ENCODE data around the gene RAD51B. TPM values are rescaled to one million over a fixed set of nuclear protein-coding genes. Genes with fewer than 3 reads are reported as not detected.

Gene RAD51B
- total RNA-seq, 1 experiment from 2014 or later, result 20.0 TPM

DNA sequence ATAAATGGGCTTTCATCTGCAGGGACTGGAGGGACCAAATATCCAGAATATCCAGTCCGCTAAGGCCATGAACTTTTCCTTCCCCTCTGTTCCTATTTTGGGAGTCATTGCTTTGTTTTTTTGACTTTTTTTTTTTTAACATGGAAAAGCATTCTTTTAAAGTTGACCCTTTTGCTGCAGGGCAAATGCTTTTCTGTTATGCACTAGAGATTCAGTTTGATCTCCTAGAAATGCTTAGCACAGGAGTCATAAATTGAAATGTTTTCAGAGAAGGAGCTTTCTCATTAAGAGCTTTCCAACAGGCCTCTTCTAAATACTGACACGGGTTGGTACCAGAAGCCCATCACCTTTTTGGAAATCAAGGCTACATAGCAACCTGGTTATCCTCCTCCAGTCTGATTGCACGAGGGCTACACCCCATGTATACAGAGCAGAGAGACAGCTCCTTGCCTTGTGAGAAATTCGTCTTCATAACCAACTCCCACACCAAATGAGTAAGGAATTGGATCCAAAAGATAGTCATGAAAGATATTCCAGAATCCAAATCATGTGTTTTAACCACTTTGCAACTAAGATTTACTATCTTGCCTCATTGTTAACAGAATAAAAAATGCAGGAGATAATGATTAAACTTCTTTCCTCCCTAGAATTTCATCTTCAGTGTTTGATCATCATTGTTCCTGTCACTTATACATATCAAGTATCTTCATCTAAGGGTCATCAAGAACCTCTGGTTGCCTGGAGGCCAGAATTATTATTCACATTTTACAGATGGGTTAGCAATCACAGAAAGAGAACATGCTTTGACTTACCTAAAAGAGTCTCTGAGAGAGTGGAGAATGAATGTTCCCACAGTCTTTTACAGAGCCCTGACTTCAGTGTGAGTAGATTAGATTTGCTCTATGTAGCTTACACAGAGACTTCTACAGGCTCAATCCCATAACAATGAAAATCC is 583.9 kb downstream of the RAD51B start (continued):
- TF ChIP-seq YY1 (IDR thresholded peaks at IDR 0.05; ENCODE audit: extremely low read depth, insufficient replicate concordance, low read depth, low read length) (no peak), JUND (IDR thresholded peaks at IDR 0.05) (no peak)

DNA sequence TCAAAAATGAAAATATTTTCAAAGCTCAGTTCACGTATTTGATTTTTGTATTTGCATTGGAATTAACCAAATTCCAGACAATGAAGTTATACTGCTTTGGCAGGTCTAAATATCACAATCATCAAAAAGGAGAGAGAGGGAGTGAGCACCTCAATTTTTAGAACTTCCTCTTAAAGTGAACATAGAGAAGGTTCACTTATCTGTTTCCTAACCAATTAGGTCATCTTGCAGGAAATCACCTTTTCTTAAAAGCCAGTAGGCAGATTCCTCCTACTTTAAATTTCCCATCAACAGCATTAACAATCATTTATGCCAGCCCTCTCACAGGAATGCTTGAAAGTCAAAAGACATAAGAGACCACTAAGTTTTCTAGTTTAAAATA is 584.6 kb downstream of the RAD51B start:
- Histone ChIP-seq H3K9me3 (ENCODE audit: control insufficient read depth in 1 of 2, insufficient read depth in 1 of 2, low read depth in 1 of 2, low read length in 2 of 2) (no peaks in the 10 kb centered on the region), H3K9ac (ENCODE audit: low read length) (no peak overlapping the region), H3K27ac (ENCODE audit: low read depth, low read length) (no peak overlapping the region), H3K4me3 (replicated peaks in 1 of 2; ENCODE audit: low read depth in 1 of 2, low read length in 2 of 2) (no peak overlapping the region), H3K9me2 (ENCODE audit: insufficient read depth) (no peaks in the 10 kb centered on the region), H2AFZ (ENCODE audit: low read depth, low read length, poor library complexity, severe bottlenecking) (no peak overlapping the region), H3K36me3 (ENCODE audit: control insufficient read depth in 1 of 2, insufficient read depth in 2 of 2, low read length in 2 of 2) (no peaks in the 10 kb centered on the region), H3K27me3 (ENCODE audit: insufficient read depth, low read length) (no peaks in the 10 kb centered on the region), H3K79me2 (ENCODE audit: insufficient read depth, low read length) (no peaks in the 10 kb centered on the region), H4K20me1 (ENCODE audit: insufficient read depth) (no peaks in the 10 kb centered on the region), H3K4me2 (ENCODE audit: low read length) (no peak overlapping the region), H3K4me1 (ENCODE audit: control insufficient read depth in 1 of 2, insufficient read depth in 2 of 2, low read length in 2 of 2) (peaks cover 24 to 49% of the 10 kb centered on the region in 2 experiments)
- BruUV-seq (replicated peaks), result no TSS peak
- DNase-seq (ENCODE audit: low read depth, low spot score), result no peak
- intact Hi-C loops (cut with micrococcal nuclease), result no loop called here
- ChIA-PET RAD21 (ENCODE audit: low non-redundant PET in 1 of 2, low total read pairs in 2 of 2, uncharacterized antibody in 2 of 2, unreplicated experiment in 2 of 2) (no interaction called here), CTCF (no interaction called here), POLR2A (no interaction called here)
- TF ChIP-seq CBX3 (IDR thresholded peaks at IDR 0.05; ENCODE audit: low read depth), result no peak
- no peak for TF ChIP-seq SP1 (IDR thresholded peaks at IDR 0.05; ENCODE audit: low read depth)
- no peak for TF ChIP-seq JUND (IDR thresholded peaks at IDR 0.05)
- no peak for TF ChIP-seq EGR1 (IDR thresholded peaks at IDR 0.05; ENCODE audit: low read depth)
- no peak for TF ChIP-seq EZH2phosphoT487 (IDR thresholded peaks at IDR 0.05; ENCODE audit: borderline replicate concordance)
- no peak for ATAC-seq

DNA sequence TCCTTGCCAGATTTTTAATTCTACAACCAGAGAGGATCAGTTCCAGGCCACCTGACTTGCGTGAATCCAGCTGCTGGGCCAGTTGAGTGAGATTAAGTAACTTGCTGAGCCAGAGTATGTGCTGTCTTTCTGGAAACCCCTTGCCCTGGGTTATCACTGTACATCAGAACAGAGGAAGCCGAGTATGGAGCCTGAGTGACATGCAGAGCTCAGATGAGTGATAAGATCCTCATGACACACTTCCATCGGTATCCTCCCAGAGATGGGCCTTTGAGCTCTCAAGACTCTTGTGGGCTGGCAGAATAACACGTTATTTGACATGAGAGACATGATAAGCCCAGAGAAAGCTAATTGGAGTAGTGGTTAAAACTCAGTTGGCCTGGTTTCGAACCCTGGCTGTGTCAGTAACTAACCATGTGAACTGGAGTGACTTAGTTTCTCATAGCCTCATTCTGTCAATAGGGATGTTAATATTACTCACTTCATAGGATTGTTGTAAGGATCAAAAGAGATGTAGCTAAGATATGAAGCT is 585.1 kb downstream of the RAD51B start:
- Histone ChIP-seq H3K9me2 (ENCODE audit: insufficient read depth) (no peaks in the 10 kb centered on the region), H3K27ac (ENCODE audit: low read depth, low read length) (no peak overlapping the region), H3K9me3 (ENCODE audit: control insufficient read depth in 1 of 2, insufficient read depth in 1 of 2, low read depth in 1 of 2, low read length in 2 of 2) (no peaks in the 10 kb centered on the region), H3K4me3 (replicated peaks in 1 of 2; ENCODE audit: low read depth in 1 of 2, low read length in 2 of 2) (no peak overlapping the region), H3K27me3 (ENCODE audit: insufficient read depth, low read length) (no peaks in the 10 kb centered on the region), H3K4me1 (ENCODE audit: control insufficient read depth in 1 of 2, insufficient read depth in 2 of 2, low read length in 2 of 2) (peaks cover 30 to 55% of the 10 kb centered on the region in 2 experiments), H2AFZ (ENCODE audit: low read depth, low read length, poor library complexity, severe bottlenecking) (no peak overlapping the region), H4K20me1 (ENCODE audit: insufficient read depth) (no peaks in the 10 kb centered on the region), H3K36me3 (ENCODE audit: control insufficient read depth in 1 of 2, insufficient read depth in 2 of 2, low read length in 2 of 2) (no peaks in the 10 kb centered on the region), H3K9ac (ENCODE audit: low read length) (no peak overlapping the region), H3K4me2 (ENCODE audit: low read length) (no peak overlapping the region), H3K79me2 (ENCODE audit: insufficient read depth, low read length) (no peaks in the 10 kb centered on the region)
- no peak for ATAC-seq
- no peak for DNase-seq (ENCODE audit: low read depth, low spot score)
- ChIA-PET POLR2A (no interaction called here), CTCF (no interaction called here), RAD21 (ENCODE audit: low non-redundant PET in 1 of 2, low total read pairs in 2 of 2, uncharacterized antibody in 2 of 2, unreplicated experiment in 2 of 2) (no interaction called here)
- BruUV-seq (replicated peaks), result no TSS peak
- intact Hi-C loops (cut with micrococcal nuclease), result no loop called here
- TF ChIP-seq ELF1 (IDR thresholded peaks at IDR 0.05; ENCODE audit: borderline replicate concordance, low read depth) (no peak), TCF7L2 (IDR thresholded peaks at IDR 0.05; ENCODE audit: borderline replicate concordance, extremely low read depth, insufficient read depth, insufficient read length) (no peak), JUND (IDR thresholded peaks at IDR 0.05) (no peak), POLR2A (IDR thresholded peaks at IDR 0.05; ENCODE audit: borderline replicate concordance, extremely low read depth, insufficient read depth, insufficient read length) (no peak), ZFX (IDR thresholded peaks at IDR 0.05) (no peak), RAD21 (IDR thresholded peaks at IDR 0.05; ENCODE audit: low read depth) (no peak), CBX3 (IDR thresholded peaks at IDR 0.05; ENCODE audit: low read depth) (no peak), SIN3A (IDR thresholded peaks at IDR 0.05; ENCODE audit: low read depth) (no peak)
- TF ChIP-seq, protein P1, sequence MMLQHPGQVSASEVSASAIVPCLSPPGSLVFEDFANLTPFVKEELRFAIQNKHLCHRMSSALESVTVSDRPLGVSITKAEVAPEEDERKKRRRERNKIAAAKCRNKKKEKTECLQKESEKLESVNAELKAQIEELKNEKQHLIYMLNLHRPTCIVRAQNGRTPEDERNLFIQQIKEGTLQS (IDR thresholded peaks at IDR 0.05), result no peak
- TF ChIP-seq, protein P2, sequence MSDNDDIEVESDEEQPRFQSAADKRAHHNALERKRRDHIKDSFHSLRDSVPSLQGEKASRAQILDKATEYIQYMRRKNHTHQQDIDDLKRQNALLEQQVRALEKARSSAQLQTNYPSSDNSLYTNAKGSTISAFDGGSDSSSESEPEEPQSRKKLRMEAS (IDR thresholded peaks at IDR 0.05), result no peak
- TF ChIP-seq, protein P3, sequence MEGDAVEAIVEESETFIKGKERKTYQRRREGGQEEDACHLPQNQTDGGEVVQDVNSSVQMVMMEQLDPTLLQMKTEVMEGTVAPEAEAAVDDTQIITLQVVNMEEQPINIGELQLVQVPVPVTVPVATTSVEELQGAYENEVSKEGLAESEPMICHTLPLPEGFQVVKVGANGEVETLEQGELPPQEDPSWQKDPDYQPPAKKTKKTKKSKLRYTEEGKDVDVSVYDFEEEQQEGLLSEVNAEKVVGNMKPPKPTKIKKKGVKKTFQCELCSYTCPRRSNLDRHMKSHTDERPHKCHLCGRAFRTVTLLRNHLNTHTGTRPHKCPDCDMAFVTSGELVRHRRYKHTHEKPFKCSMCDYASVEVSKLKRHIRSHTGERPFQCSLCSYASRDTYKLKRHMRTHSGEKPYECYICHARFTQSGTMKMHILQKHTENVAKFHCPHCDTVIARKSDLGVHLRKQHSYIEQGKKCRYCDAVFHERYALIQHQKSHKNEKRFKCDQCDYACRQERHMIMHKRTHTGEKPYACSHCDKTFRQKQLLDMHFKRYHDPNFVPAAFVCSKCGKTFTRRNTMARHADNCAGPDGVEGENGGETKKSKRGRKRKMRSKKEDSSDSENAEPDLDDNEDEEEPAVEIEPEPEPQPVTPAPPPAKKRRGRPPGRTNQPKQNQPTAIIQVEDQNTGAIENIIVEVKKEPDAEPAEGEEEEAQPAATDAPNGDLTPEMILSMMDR (IDR thresholded peaks at IDR 0.05 in 2 of 3, conservative IDR thresholded peaks at IDR 0.05 in 1 of 3; ENCODE audit: borderline replicate concordance in 1 of 3, insufficient read depth in 1 of 3, low read depth in 2 of 3, low read length in 2 of 3), result no peak

Data from HCT116 (cell line).